Stomach smooth muscle (tissue), 2 donors: ENCODE measurements around the gene EXOC3L2.

Source experiments
- H3K27ac ChIP-seq: one replicate; pipeline ENCODE4 v1.7.0; 2013; ENCODE audit warnings: mild to moderate bottlenecking, low read length, inconsistent platforms
- H3K27me3 ChIP-seq, 2 donors: one replicate each; pipeline ENCODE4 v1.7.0; 2013; ENCODE audit warnings: low read length in 2 of 2; ENCODE audit not compliant: insufficient read depth in 2 of 2, control insufficient read depth in 1 of 2
- H3K36me3 ChIP-seq, 2 donors: one replicate each; pipeline ENCODE4 v1.7.0; 2013; ENCODE audit warnings: low read length in 2 of 2; ENCODE audit not compliant: control insufficient read depth in 2 of 2, insufficient read depth in 2 of 2
- H3K4me1 ChIP-seq: one replicate; pipeline ENCODE4 v1.7.0; 2013; ENCODE audit warnings: low read length; ENCODE audit not compliant: control insufficient read depth, insufficient read depth
- H3K4me3 ChIP-seq, 2 donors: one replicate each; pipeline ENCODE4 v1.7.0; 2013; ENCODE audit warnings: low read length in 2 of 2
- H3K9ac ChIP-seq, 2 donors: one replicate each; pipeline ENCODE4 v1.7.0; 2013; ENCODE audit warnings: low read length in 2 of 2, mild to moderate bottlenecking in 1 of 2
- H3K9me3 ChIP-seq, 2 donors: one replicate each; pipeline ENCODE4 v1.7.0; 2013; ENCODE audit warnings: low read length in 2 of 2; ENCODE audit not compliant: control insufficient read depth in 2 of 2
- donor health status: healthy.
- donor health status: Pancreatic carcinoma.

Gene EXOC3L2

GRCh38 chr19:45205810-45206209 lies 39.4 kb downstream of the EXOC3L2 start:
- Histone ChIP-seq H3K27ac (no peak overlapping the region), H3K27me3 (no peaks in the 10 kb centered on the region), H3K4me1 (no peaks in the 10 kb centered on the region), H3K9me3 (no peaks in the 10 kb centered on the region), H3K4me3 (no peak overlapping the region), H3K9ac (no peak overlapping the region), H3K36me3 (no peaks in the 10 kb centered on the region)

GRCh38 chr19:45202637-45203036 lies 42.6 kb downstream of the EXOC3L2 start:
- H3K9me3 ChIP-seq = no peaks in the 10 kb centered on the region
- H3K27ac ChIP-seq = no peak overlapping the region
- no peak overlapping the region for H3K4me3 ChIP-seq
- H3K36me3 ChIP-seq = no peaks in the 10 kb centered on the region
- no peaks in the 10 kb centered on the region for H3K27me3 ChIP-seq
- H3K9ac ChIP-seq = no peak overlapping the region
- no peaks in the 10 kb centered on the region for H3K4me1 ChIP-seq

GRCh38 chr19:45200568-45200967 lies 44.6 kb downstream of the EXOC3L2 start:
- no peaks in the 10 kb centered on the region for H3K9me3 ChIP-seq
- no peak overlapping the region for H3K27ac ChIP-seq
- peaks cover 0 to 2% of the 10 kb centered on the region in 2 donors for H3K27me3 ChIP-seq
- H3K36me3 ChIP-seq = no peaks in the 10 kb centered on the region
- H3K9ac ChIP-seq = no peak overlapping the region
- no peaks in the 10 kb centered on the region for H3K4me1 ChIP-seq
- no peak overlapping the region for H3K4me3 ChIP-seq

GRCh38 chr19:45195764-45196163 lies 49.4 kb downstream of the EXOC3L2 start:
- Histone ChIP-seq H3K27me3 (peaks cover 0 to 2% of the 10 kb centered on the region in 2 donors), H3K27ac (no peak overlapping the region), H3K36me3 (no peaks in the 10 kb centered on the region), H3K4me1 (no peaks in the 10 kb centered on the region), H3K9me3 (no peaks in the 10 kb centered on the region), H3K4me3 (no peak overlapping the region), H3K9ac (no peak overlapping the region)

GRCh38 chr19:45191375-45191774 lies 53.8 kb downstream of the EXOC3L2 start:
- Histone ChIP-seq H3K27me3 (peaks cover 0 to 2% of the 10 kb centered on the region in 2 donors), H3K9me3 (no peaks in the 10 kb centered on the region), H3K27ac (no peak overlapping the region), H3K4me1 (no peaks in the 10 kb centered on the region), H3K4me3 (no peak overlapping the region), H3K9ac (no peak overlapping the region), H3K36me3 (no peaks in the 10 kb centered on the region)

- Histone ChIP-seq H3K9me3 (no peaks in the 10 kb centered on the region), H3K36me3 (no peaks in the 10 kb centered on the region), H3K4me3 (no peak overlapping the region), H3K27me3 (no peaks in the 10 kb centered on the region), H3K27ac (no peak overlapping the region), H3K4me1 (no peaks in the 10 kb centered on the region), H3K9ac (no peak overlapping the region)
Measured at GRCh38 chr19:45189971-45190370, 55.2 kb downstream of the EXOC3L2 start.

GRCh38 chr19:45187421-45188100 lies 57.6 kb downstream of the EXOC3L2 start:
- no peaks in the 10 kb centered on the region for H3K27me3 ChIP-seq
- no peaks in the 10 kb centered on the region for H3K9me3 ChIP-seq
- no peaks in the 10 kb centered on the region for H3K36me3 ChIP-seq
- no peak overlapping the region for H3K27ac ChIP-seq
- H3K9ac ChIP-seq = no peak overlapping the region
- no peaks in the 10 kb centered on the region for H3K4me1 ChIP-seq
- H3K4me3 ChIP-seq = no peak overlapping the region

- H3K9me3 ChIP-seq = no peaks in the 10 kb centered on the region
- H3K4me1 ChIP-seq = peaks cover under 1% of the 10 kb centered on the region
- peaks cover 0 to 2% of the 10 kb centered on the region in 2 donors for H3K36me3 ChIP-seq
- H3K4me3 ChIP-seq = no peak overlapping the region
- no peaks in the 10 kb centered on the region for H3K27me3 ChIP-seq
- no peak overlapping the region for H3K27ac ChIP-seq
- H3K9ac ChIP-seq = no peak overlapping the region
Measured at GRCh38 chr19:45186509-45187334, 58.5 kb downstream of the EXOC3L2 start.

GRCh38 chr19:45184115-45184514 lies 61.1 kb downstream of the EXOC3L2 start:
- Histone ChIP-seq H3K4me3 (no peak overlapping the region), H3K9me3 (no peaks in the 10 kb centered on the region), H3K4me1 (peaks cover 23% of the 10 kb centered on the region), H3K27me3 (no peaks in the 10 kb centered on the region), H3K9ac (no peak overlapping the region), H3K27ac (no peak overlapping the region), H3K36me3 (peaks cover 0 to 10% of the 10 kb centered on the region in 2 donors)

GRCh38 chr19:45182758-45183157 lies 62.4 kb downstream of the EXOC3L2 start:
- no peak overlapping the region for H3K9ac ChIP-seq
- no peak overlapping the region for H3K27ac ChIP-seq
- H3K27me3 ChIP-seq = no peaks in the 10 kb centered on the region
- peaks cover 0 to 10% of the 10 kb centered on the region in 2 donors for H3K36me3 ChIP-seq
- H3K4me3 ChIP-seq = no peak overlapping the region
- H3K4me1 ChIP-seq = peaks cover 28% of the 10 kb centered on the region
- no peaks in the 10 kb centered on the region for H3K9me3 ChIP-seq

GRCh38 chr19:45180936-45181335 lies 64.3 kb downstream of the EXOC3L2 start:
- H3K4me1 ChIP-seq = peaks cover 37% of the 10 kb centered on the region
- H3K36me3 ChIP-seq = peaks cover 0 to 10% of the 10 kb centered on the region in 2 donors

More at GRCh38 chr19:45180936-45181335, 64.3 kb downstream of the EXOC3L2 start:
- H3K4me3 ChIP-seq = no peak overlapping the region
- peak overlapping the region in 1 of 2 donors; percentile 32 for H3K9ac ChIP-seq
- H3K9me3 ChIP-seq = no peaks in the 10 kb centered on the region
- no peaks in the 10 kb centered on the region for H3K27me3 ChIP-seq
- no peak overlapping the region for H3K27ac ChIP-seq
